LNCAP (cell line): Measurements from ENCODE around the gene MRGPRX1.

Experiments used
- CTCF ChIP-seq: fragments of 450-650 bp; IDR thresholded peaks from 2 replicates; pipeline ENCODE4 v1.5.1; 2017; ENCODE audit warnings: mild to moderate bottlenecking

MRGPRX1 gene

GRCh38 chr11:18890615-18891014 is 48.6 kb downstream of the MRGPRX1 start:
- TF ChIP-seq CTCF = no peak
